Trophoblast cell (in vitro differentiated cells and primary cell): ENCODE measurements around the gene MAP7.

Experiments
- DNase-seq, 2 donors: peaks; one replicate each; pipeline ENCODE4 v3.0.0-alpha.2; 2016
- H2AFZ ChIP-seq: 2 replicates; pipeline ENCODE4 v1.6.1; 2013; ENCODE audit warnings: low read length, moderate library complexity, mild to moderate bottlenecking; ENCODE audit not compliant: insufficient read depth, poor library complexity
- H2AK5ac ChIP-seq: 2 replicates; pipeline ENCODE4 v1.6.1; 2013; ENCODE audit warnings: mild to moderate bottlenecking, low read length
- H2BK120ac ChIP-seq: 2 replicates; pipeline ENCODE4 v1.6.1; 2013; ENCODE audit warnings: low read length, mild to moderate bottlenecking, moderate library complexity; ENCODE audit not compliant: insufficient read depth, poor library complexity
- H2BK12ac ChIP-seq: 2 replicates; pipeline ENCODE4 v1.6.1; 2013; ENCODE audit warnings: mild to moderate bottlenecking, low read length, moderate library complexity
- H2BK5ac ChIP-seq: 2 replicates; pipeline ENCODE4 v1.6.1; 2013; ENCODE audit warnings: low read length, low read depth, moderate library complexity, mild to moderate bottlenecking; ENCODE audit not compliant: poor library complexity
- H3K14ac ChIP-seq: 2 replicates; pipeline ENCODE4 v1.6.1; 2013; ENCODE audit warnings: mild to moderate bottlenecking, low read length
- H3K18ac ChIP-seq: 2 replicates; pipeline ENCODE4 v1.6.1; 2013; ENCODE audit warnings: mild to moderate bottlenecking, low read length
- H3K23ac ChIP-seq: 2 replicates; pipeline ENCODE4 v1.6.1; 2013; ENCODE audit warnings: low read length
- H3K27ac ChIP-seq: 2 replicates; pipeline ENCODE4 v1.5.1; 2013; ENCODE audit warnings: low read depth, mild to moderate bottlenecking, inconsistent platforms, low read length, moderate library complexity
- H3K27me3 ChIP-seq: 2 replicates; pipeline ENCODE4 v1.6.1; 2013; ENCODE audit warnings: inconsistent platforms, mild to moderate bottlenecking, low read length, moderate library complexity; ENCODE audit not compliant: insufficient read depth
- H3K36me3 ChIP-seq, 2 experiments: 1 replicate in 1 of 2; 2 replicates in 1 of 2; pipeline ENCODE4 v1.6.1; 2013; ENCODE audit warnings: low read length in 2 of 2, mild to moderate bottlenecking in 2 of 2, moderate library complexity in 1 of 2; ENCODE audit not compliant: insufficient read depth in 2 of 2, control insufficient read depth in 1 of 2
- H3K4ac ChIP-seq: 2 replicates; pipeline ENCODE4 v1.6.1; 2013; ENCODE audit warnings: low read depth, mild to moderate bottlenecking, low read length, moderate library complexity
- H3K4me1 ChIP-seq, 2 experiments: 1 replicate in 1 of 2; 2 replicates in 1 of 2; pipeline ENCODE4 v1.6.1; 2013; ENCODE audit warnings: low read length in 2 of 2, mild to moderate bottlenecking in 2 of 2, moderate library complexity in 1 of 2; ENCODE audit not compliant: insufficient read depth in 2 of 2, control insufficient read depth in 1 of 2
- H3K4me2 ChIP-seq: 2 replicates; pipeline ENCODE4 v1.6.1; 2013; ENCODE audit warnings: inconsistent platforms, mild to moderate bottlenecking, low read length, moderate library complexity
- H3K4me3 ChIP-seq: 2 replicates; pipeline ENCODE4 v1.5.1; 2013; ENCODE audit warnings: mild to moderate bottlenecking, low read depth, low read length, inconsistent platforms
- H3K79me1 ChIP-seq: one replicate; pipeline ENCODE4 v1.6.1; 2013; ENCODE audit warnings: low read length
- H3K79me2 ChIP-seq: 2 replicates; pipeline ENCODE4 v1.6.1; 2013; ENCODE audit warnings: low read length, mild to moderate bottlenecking; ENCODE audit not compliant: control insufficient read depth, insufficient read depth, poor library complexity
- H3K9ac ChIP-seq: 2 replicates; pipeline ENCODE4 v1.6.1; 2013; ENCODE audit warnings: mild to moderate bottlenecking, low read length
- H3K9me3 ChIP-seq: 2 replicates; pipeline ENCODE4 v1.6.1; 2013; ENCODE audit warnings: low read depth, mild to moderate bottlenecking, control low read depth, inconsistent platforms, low read length; ENCODE audit not compliant: insufficient read depth
- H4K12ac ChIP-seq: 2 replicates; pipeline ENCODE4 v1.6.1; 2013; ENCODE audit warnings: low read depth, mild to moderate bottlenecking, low read length, moderate library complexity
- H4K8ac ChIP-seq: 2 replicates; pipeline ENCODE4 v1.6.1; 2013; ENCODE audit warnings: low read depth, mild to moderate bottlenecking, low read length, moderate library complexity
- H4K91ac ChIP-seq: one replicate; pipeline ENCODE4 v1.6.1; 2013; ENCODE audit warnings: low read depth, mild to moderate bottlenecking, low read length, moderate library complexity
- WGBS: extraction: QIAGEN DNeasy Blood & Tissue Kit; methylation state at CpG from one replicate; pipeline ENCODE4 v1.1.7; 2013; ENCODE audit warnings: missing lambda C conversion rate; ENCODE audit not compliant: insufficient read length, insufficient coverage; ENCODE audit errors: extremely low coverage; 5-methylcytosine and 5-hydroxymethylcytosine counted together

Gene MAP7

GRCh38 chr6:136350914-136351313 is 199.3 kb downstream of the MAP7 start:
- no CpG with 5 or more reads among the region's 3 CpGs for WGBS

GRCh38 chr6:136347847-136348246 is 202.4 kb downstream of the MAP7 start:
- H2AFZ ChIP-seq = no peak overlapping the region
- no peak overlapping the region for H3K4me2 ChIP-seq
- no peaks in the 10 kb centered on the region for H3K27me3 ChIP-seq
- peaks cover 7% of the 10 kb centered on the region in 2 experiments for H3K36me3 ChIP-seq
- no peak overlapping the region for H4K12ac ChIP-seq
- H2BK120ac ChIP-seq = no peak overlapping the region
- H3K9me3 ChIP-seq = no peaks in the 10 kb centered on the region
- no peak overlapping the region for H3K27ac ChIP-seq
- no peak overlapping the region for H3K9ac ChIP-seq
- no peak overlapping the region for H3K4ac ChIP-seq
- H2AK5ac ChIP-seq = no peak overlapping the region
- H3K23ac ChIP-seq = no peak overlapping the region
- no peak overlapping the region for H2BK12ac ChIP-seq
- no peaks in the 10 kb centered on the region for H3K4me1 ChIP-seq
- no peaks in the 10 kb centered on the region for H3K79me1 ChIP-seq
- no peaks in the 10 kb centered on the region for H3K79me2 ChIP-seq
- no peak overlapping the region for H3K4me3 ChIP-seq
- no peak for DNase-seq
- H4K91ac ChIP-seq = no peak overlapping the region
- H3K14ac ChIP-seq = no peak overlapping the region
- no CpG with 5 or more reads among the region's 2 CpGs for WGBS
- H2BK5ac ChIP-seq = no peak overlapping the region
- H4K8ac ChIP-seq = no peak overlapping the region
- no peak overlapping the region for H3K18ac ChIP-seq

More at GRCh38 chr6:136350914-136351313, 199.3 kb downstream of the MAP7 start:
- no peak overlapping the region for H3K9ac ChIP-seq
- no peak overlapping the region for H3K23ac ChIP-seq
- no peak overlapping the region for H3K18ac ChIP-seq
- H4K8ac ChIP-seq = no peak overlapping the region
- no peak for DNase-seq
- H3K79me2 ChIP-seq = no peaks in the 10 kb centered on the region
- no peak overlapping the region for H3K4me2 ChIP-seq
- H3K36me3 ChIP-seq = peaks cover 3 to 5% of the 10 kb centered on the region in 2 experiments
- H3K9me3 ChIP-seq = no peaks in the 10 kb centered on the region
- H2AFZ ChIP-seq = no peak overlapping the region
- H3K27ac ChIP-seq = no peak overlapping the region
- no peak overlapping the region for H2AK5ac ChIP-seq
- no peak overlapping the region for H3K4me3 ChIP-seq
- no peak overlapping the region for H2BK12ac ChIP-seq
- no peak overlapping the region for H4K12ac ChIP-seq
- no peak overlapping the region for H4K91ac ChIP-seq
- no peak overlapping the region for H2BK120ac ChIP-seq
- H3K14ac ChIP-seq = no peak overlapping the region
- no peaks in the 10 kb centered on the region for H3K79me1 ChIP-seq
- H2BK5ac ChIP-seq = no peak overlapping the region
- H3K4me1 ChIP-seq = no peaks in the 10 kb centered on the region
- H3K27me3 ChIP-seq = no peaks in the 10 kb centered on the region
- H3K4ac ChIP-seq = no peak overlapping the region

GRCh38 chr6:136345145-136345544 is 205.1 kb downstream of the MAP7 start:
- H2BK5ac ChIP-seq = no peak overlapping the region
- H3K9me3 ChIP-seq = no peaks in the 10 kb centered on the region
- no peaks in the 10 kb centered on the region for H3K79me2 ChIP-seq
- no peak overlapping the region for H3K4me3 ChIP-seq
- DNase-seq = no peak
- H2AFZ ChIP-seq = no peak overlapping the region
- H3K4ac ChIP-seq = no peak overlapping the region
- no CpG with 5 or more reads among the region's 2 CpGs for WGBS
- no peak overlapping the region for H4K91ac ChIP-seq
- H3K9ac ChIP-seq = no peak overlapping the region
- H2BK12ac ChIP-seq = no peak overlapping the region
- H3K36me3 ChIP-seq = peaks cover 5 to 7% of the 10 kb centered on the region in 2 experiments
- no peak overlapping the region for H4K12ac ChIP-seq
- no peaks in the 10 kb centered on the region for H3K4me1 ChIP-seq
- H3K27me3 ChIP-seq = no peaks in the 10 kb centered on the region
- H3K79me1 ChIP-seq = no peaks in the 10 kb centered on the region
- H3K14ac ChIP-seq = no peak overlapping the region
- H3K27ac ChIP-seq = no peak overlapping the region
- H2AK5ac ChIP-seq = no peak overlapping the region
- H2BK120ac ChIP-seq = no peak overlapping the region
- no peak overlapping the region for H3K23ac ChIP-seq
- H3K18ac ChIP-seq = no peak overlapping the region
- no peak overlapping the region for H3K4me2 ChIP-seq
- no peak overlapping the region for H4K8ac ChIP-seq

- Histone ChIP-seq H3K27me3 (no peaks in the 10 kb centered on the region), H2BK5ac (no peak overlapping the region), H3K27ac (no peak overlapping the region), H3K4me3 (no peak overlapping the region), H3K18ac (no peak overlapping the region), H3K9me3 (no peaks in the 10 kb centered on the region), H3K79me1 (no peaks in the 10 kb centered on the region), H2AK5ac (no peak overlapping the region), H2BK12ac (no peak overlapping the region), H2BK120ac (no peak overlapping the region), H3K79me2 (no peaks in the 10 kb centered on the region), H3K14ac (no peak overlapping the region), H3K4me2 (no peak overlapping the region), H3K4me1 (no peaks in the 10 kb centered on the region), H4K91ac (no peak overlapping the region), H2AFZ (no peak overlapping the region), H3K9ac (no peak overlapping the region), H4K12ac (no peak overlapping the region), H4K8ac (no peak overlapping the region), H3K36me3 (peaks cover 5 to 7% of the 10 kb centered on the region in 2 experiments), H3K23ac (no peak overlapping the region), H3K4ac (no peak overlapping the region)
- no CpG with 5 or more reads among the region's 2 CpGs for WGBS
- DNase-seq = no peak
These were observed 205.8 kb downstream of the MAP7 start for GRCh38 chr6:136344420-136344819.
